GM19035 (cell line): ENCODE results near the gene ZNF710.
"Not testable (repeated sequence)": the region's sequence is repeated elsewhere in the genome, so short reads cannot be mapped to it uniquely, and the experiment has no call there.

Experiments
- ATAC-seq: cut with Tn5 transposase; IDR thresholded peaks from one replicate; pipeline ENCODE4 v1.9.1; 2021; ENCODE audit not compliant: unreplicated experiment

Gene ZNF710

GRCh38 chr15:90058775-90059174 lies 57.7 kb downstream of the ZNF710 start:
- no peak for ATAC-seq

- ATAC-seq: peak; percentile 83
These were observed 58.3 kb downstream of the ZNF710 start for GRCh38 chr15:90059208-90059985.

GRCh38 chr15:90060797-90061196 lies 59.7 kb downstream of the ZNF710 start:
- ATAC-seq: no peak

DNA sequence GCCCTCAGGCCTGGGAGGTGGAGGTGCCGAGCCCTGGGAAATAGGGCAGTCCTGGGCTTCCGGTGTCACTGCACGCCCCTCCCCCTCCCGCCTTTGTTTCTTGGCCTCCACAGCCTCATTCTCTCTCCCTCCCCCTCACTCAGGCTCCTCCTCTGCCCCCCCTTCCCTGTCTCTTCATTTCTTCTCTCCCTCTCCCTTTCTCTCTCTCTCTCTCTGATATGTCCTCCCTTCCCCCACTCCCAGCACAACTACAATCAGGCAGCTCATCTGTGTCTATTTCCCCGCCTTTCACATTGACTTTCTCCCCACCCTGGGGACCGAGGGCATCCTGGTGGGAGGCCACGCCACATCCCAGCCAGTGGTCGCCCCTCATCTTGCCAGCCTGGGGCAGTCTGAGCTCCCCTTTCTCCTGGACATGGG lies 60.9 kb downstream of the ZNF710 start:
- no peak for ATAC-seq

DNA sequence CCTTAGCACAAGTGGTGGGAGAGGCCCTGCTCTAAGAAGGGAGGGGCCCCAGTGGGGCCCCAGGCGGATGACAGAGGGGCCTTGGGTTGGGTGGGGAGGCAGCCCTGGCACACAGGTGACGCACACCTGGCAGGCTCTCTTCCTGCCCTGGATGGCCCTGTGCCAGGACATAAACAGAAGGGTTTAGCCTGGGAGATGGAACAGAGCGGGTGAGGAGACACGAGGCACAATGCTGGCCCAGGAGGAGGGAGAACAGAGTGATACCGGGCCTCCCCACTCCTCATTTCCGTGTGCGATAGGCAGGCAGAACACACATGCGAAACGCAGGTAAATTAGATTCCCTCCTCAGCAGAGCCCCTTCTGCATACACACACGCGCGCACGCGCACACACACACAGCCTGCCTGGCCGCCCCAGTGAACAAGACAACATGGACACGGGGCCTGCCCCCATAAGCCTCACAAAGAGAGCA lies 61.4 kb downstream of the ZNF710 start:
- no peak for ATAC-seq

DNA sequence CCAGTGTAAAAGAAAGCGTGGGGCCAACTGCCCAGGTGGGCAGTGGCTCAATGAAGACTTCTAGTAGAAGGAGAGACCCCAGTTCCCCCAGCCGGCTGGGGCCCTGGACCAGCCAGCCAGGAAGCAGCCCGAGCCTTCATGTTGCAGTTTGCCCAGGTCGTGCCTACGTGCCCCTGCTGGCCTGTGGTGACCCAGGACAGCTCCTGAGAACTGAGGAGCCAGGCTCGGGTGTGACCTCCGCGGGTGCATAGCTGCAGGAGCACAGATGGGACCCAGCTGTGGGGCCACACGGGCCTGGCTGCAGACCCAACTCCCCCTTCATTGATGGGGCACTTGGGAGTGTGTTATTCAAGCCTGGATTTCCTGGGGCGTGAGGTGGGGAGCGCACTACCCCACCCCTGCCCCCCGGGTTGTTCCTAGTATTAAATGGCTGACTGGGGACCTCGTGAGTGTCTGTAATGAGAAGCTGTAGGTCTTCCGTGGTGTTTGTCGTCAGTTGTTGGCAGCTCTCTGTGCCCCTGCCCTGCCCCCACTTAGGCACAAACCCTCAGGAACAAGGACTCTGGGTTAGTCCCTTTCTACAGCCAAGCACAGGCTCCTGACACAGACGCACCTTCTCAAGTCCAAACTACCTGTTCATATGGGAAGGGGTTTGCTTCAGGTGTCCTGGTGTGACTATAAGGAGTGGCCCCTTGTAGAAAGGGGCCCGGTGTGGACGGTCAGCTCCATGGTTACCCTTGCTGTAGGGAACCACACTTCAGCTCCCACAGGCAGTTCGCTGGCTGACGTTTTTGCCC lies 62.0 kb downstream of the ZNF710 start:
- no peak for ATAC-seq

- ATAC-seq: no peak
These were observed 62.7 kb downstream of the ZNF710 start for GRCh38 chr15:90063770-90064247.

- no peak for ATAC-seq
These were observed 64.0 kb downstream of the ZNF710 start for GRCh38 chr15:90064911-90065681.

GRCh38 chr15:90065682-90066049 lies 64.5 kb downstream of the ZNF710 start:
- ATAC-seq: no peak

DNA sequence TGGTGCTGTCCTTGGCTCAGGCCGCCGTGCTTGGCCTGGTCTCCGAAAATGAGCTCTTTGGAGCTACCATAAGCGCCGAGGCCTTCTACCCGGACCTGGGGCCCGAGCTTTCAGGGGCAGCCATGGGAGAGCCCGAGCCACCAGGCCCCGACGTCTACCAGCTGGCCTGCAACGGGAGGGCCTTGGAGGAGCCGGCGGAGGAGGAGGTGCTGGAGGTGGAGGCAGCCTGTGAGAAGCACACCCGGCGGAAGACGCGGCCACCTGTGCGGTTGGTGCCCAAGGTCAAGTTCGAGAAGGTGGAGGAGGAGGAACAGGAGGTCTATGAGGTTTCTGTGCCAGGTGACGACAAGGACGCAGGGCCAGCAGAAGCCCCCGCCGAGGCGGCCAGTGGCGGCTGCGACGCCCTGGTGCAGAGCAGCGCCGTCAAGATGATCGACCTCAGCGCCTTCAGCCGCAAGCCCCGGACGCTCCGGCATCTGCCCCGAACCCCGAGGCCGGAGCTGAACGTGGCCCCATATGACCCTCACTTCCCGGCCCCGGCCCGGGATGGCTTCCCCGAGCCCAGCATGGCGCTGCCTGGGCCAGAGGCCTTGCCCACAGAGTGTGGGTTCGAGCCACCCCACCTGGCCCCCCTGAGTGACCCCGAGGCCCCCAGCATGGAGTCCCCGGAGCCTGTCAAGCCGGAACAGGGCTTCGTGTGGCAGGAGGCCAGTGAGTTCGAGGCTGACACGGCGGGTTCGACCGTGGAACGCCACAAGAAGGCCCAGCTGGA lies 66.2 kb downstream of the ZNF710 start:
- ATAC-seq: no peak

DNA sequence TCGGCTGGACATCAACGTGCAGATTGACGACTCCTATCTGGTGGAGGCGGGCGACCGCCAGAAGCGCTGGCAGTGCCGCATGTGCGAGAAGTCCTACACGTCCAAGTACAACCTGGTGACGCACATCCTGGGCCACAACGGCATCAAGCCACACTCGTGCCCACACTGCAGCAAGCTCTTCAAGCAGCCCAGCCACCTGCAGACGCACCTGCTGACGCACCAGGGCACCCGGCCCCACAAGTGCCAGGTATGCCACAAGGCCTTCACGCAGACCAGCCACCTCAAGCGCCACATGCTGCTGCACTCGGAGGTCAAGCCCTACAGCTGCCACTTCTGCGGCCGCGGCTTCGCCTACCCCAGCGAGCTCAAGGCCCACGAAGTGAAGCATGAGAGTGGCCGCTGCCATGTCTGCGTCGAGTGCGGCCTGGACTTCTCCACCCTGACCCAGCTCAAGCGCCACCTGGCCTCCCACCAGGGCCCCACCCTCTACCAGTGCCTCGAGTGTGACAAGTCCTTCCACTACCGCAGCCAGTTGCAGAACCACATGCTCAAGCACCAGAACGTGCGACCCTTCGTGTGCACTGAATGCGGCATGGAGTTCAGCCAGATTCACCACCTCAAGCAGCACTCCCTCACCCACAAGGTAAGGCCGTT lies 67.0 kb downstream of the ZNF710 start:
- no peak for ATAC-seq

DNA sequence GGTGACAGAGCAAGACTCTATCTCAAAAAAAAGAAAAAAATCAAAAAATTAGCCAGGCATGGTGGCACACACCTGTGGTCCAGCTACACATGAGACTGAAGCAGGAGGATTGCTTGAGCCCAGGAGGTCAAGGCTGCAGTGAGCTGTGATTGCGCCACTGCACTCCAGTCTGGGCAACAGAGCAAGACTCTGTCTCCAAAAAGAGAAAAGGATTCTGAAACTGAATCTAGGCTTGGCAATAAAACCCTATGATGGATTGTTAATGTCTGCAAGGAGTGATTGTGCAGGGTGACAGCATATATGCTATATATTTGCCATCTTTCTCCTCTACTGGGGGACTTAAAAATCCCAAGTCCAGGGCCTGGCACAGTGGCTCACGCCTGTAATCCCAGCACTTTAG lies 69.5 kb downstream of the ZNF710 start:
- ATAC-seq: not testable (repeated sequence)

GRCh38 chr15:90071220-90071807 lies 70.2 kb downstream of the ZNF710 start:
- no peak for ATAC-seq

GRCh38 chr15:90072978-90073640 lies 72.0 kb downstream of the ZNF710 start:
- no peak for ATAC-seq

GRCh38 chr15:90074023-90074422 lies 72.9 kb downstream of the ZNF710 start:
- ATAC-seq: no peak

DNA sequence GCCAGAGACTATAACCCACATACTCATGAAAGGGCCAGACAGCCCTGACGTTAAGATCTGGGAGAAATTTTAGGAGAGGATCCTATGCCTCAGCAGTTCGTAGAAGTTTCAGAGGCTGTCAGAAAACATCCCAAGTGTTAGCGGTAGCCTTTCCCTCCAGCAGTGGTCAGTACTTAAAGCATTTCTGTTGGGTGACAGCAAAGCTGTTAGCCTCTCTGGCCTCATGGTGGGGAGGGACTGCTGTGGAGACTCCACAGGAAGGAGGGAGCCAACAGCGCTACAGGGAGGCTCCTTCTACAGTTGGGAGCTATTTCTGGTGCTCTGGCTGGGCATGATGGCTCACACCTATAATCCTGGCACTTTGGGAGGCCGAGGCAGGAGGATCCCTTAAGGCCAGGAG lies 73.8 kb downstream of the ZNF710 start:
- ATAC-seq: no peak

DNA sequence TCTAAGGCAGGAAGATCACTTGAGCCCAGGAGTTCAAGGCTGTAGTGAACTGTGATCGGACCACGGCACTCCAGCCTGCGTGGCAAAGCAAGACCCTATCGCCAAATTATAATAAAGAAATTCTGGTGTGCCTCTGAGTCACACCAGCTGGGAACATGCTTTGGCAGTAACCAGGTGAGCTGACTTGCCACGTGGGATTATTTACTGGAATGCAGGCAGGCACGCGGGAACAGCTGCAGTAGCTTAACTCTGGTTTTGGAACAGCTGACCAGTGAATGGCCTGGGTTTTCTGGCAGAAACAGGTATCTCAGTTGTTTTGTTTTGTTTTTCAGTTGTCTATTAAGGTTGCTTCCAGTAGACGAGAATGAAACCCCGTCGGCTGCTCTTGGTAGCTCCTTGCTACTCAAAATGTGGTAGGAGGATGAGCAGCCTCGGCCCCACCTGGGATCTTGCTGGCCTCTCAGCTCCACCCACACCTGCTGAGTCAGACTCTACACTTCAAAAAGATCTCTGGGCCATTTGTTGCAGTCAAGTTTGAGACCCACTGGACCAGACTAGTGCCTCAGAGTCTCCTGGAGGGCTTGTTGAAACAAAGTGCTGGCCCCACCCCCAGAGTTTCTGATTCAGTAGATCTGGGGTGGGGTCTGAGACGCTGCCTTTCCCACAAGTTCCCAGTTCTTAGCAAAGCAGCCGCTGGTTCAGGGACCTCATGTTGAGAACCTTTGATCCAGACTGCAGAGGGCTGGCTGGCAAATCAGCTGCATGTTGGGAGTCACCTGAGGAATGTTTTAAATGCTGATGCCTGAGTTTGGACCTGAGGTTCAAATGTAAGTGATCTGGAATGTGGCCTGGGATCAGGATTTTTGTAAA lies 74.5 kb downstream of the ZNF710 start:
- ATAC-seq: no peak

DNA sequence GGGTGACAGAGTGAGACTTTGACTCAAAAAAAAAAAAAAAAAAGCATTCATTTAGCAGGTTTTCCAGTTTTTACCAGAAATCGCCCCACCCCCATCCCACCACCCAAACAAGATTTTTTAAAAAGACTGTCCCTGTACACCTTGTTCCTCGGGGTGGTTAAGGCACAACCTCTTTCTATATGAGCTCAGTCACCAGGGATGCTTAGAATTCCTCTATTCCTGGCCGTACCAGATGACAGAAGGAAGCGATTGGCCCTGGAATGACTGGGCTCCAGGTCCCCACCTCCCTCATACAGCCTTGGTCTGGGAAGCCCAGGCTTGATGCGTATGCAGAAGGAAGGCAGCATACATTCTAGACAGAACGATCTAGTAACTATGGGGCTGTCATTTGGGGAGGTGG lies 75.6 kb downstream of the ZNF710 start:
- no peak for ATAC-seq
